T-helper 9 cell (primary cell): ENCODE data around the gene CBFA2T2.
"Not testable (repeated sequence)": the region's sequence is repeated elsewhere in the genome, so short reads cannot be mapped to it uniquely, and the experiment has no call there.

Experiments
- DNase-seq: peaks from one replicate; pipeline ENCODE4 v3.0.0-alpha.2; 2020

The CBFA2T2 gene

GRCh38 chr20:33552519-33552918 is 62.6 kb downstream of the CBFA2T2 start:
- no peak for DNase-seq

- DNase-seq, result no peak
Observed at GRCh38 chr20:33553516-33553915, 63.6 kb downstream of the CBFA2T2 start.

GRCh38 chr20:33554914-33555420 is 65.1 kb downstream of the CBFA2T2 start:
- peak; percentile 23 for DNase-seq

- no peak for DNase-seq
Observed at GRCh38 chr20:33555755-33556154, 65.9 kb downstream of the CBFA2T2 start.

- no peak for DNase-seq
Observed at GRCh38 chr20:33556246-33556645, 66.3 kb downstream of the CBFA2T2 start.

GRCh38 chr20:33558348-33559144 is 68.7 kb downstream of the CBFA2T2 start:
- DNase-seq, result no peak

- no peak for DNase-seq
Observed at GRCh38 chr20:33559212-33559611, 69.3 kb downstream of the CBFA2T2 start.

- DNase-seq, result no peak
Observed at GRCh38 chr20:33560026-33560425, 70.1 kb downstream of the CBFA2T2 start.

- DNase-seq, result not testable (repeated sequence)
Observed at GRCh38 chr20:33561053-33561452, 71.2 kb downstream of the CBFA2T2 start.

- DNase-seq, result no peak
Observed at GRCh38 chr20:33561692-33562601, 72.1 kb downstream of the CBFA2T2 start.

GRCh38 chr20:33563788-33564187 is 73.9 kb downstream of the CBFA2T2 start:
- no peak for DNase-seq

GRCh38 chr20:33566781-33567603 is 77.1 kb downstream of the CBFA2T2 start:
- DNase-seq, result no peak

- DNase-seq, result no peak
Observed at GRCh38 chr20:33567949-33568348, 78.1 kb downstream of the CBFA2T2 start.

- no peak for DNase-seq
Observed at GRCh38 chr20:33568378-33568777, 78.5 kb downstream of the CBFA2T2 start.

- no peak for DNase-seq
Observed at GRCh38 chr20:33568868-33569801, 79.2 kb downstream of the CBFA2T2 start.

GRCh38 chr20:33569802-33570391 is 80.0 kb downstream of the CBFA2T2 start:
- no peak for DNase-seq

GRCh38 chr20:33570743-33571142 is 80.8 kb downstream of the CBFA2T2 start:
- DNase-seq, result no peak

GRCh38 chr20:33573268-33573667 is 83.4 kb downstream of the CBFA2T2 start:
- DNase-seq, result not testable (repeated sequence)

- DNase-seq, result no peak
Observed at GRCh38 chr20:33575282-33575681, 85.4 kb downstream of the CBFA2T2 start.

- no peak for DNase-seq
Observed at GRCh38 chr20:33576432-33577125, 86.7 kb downstream of the CBFA2T2 start.
